ENCODE measurements around the gene PPP1R15B. TPM values are rescaled to one million over a fixed set of nuclear protein-coding genes. Genes with fewer than 3 reads are reported as not detected.

Gene PPP1R15B
- polyA plus RNA-seq, 2 of the 4 experiments (the other 2 are of a cell fraction) = 26.9 to 51.9 TPM

GRCh38 chr1:204429746-204430145 lies 18.1 kb upstream of the PPP1R15B start:
- ATAC-seq (no peak), FAIRE-seq (no peak), DNase-seq (ENCODE audit: low read depth in 1 of 2, low spot score in 1 of 2) (no peak)
- 93% methylated on average over 17 of the region's 18 CpGs for WGBS (ENCODE audit: missing lambda C conversion rate)
- no peak overlapping the region for H3K4me2 ChIP-seq
- POLR2A ChIA-PET = no interaction called here
- H3K9me3 ChIP-seq = no peaks in the 10 kb centered on the region
- H3K4me3 ChIP-seq = no peak overlapping the region
- peaks cover 29% of the 10 kb centered on the region for H3K4me1 ChIP-seq
- TF ChIP-seq KDM5A (IDR thresholded peaks at IDR 0.05) (no peak), TP53 (CRISPR knock-in tag; IDR thresholded peaks at IDR 0.05) (no peak), CHD2 (IDR thresholded peaks at IDR 0.05; ENCODE audit: low read length, partially characterized antibody) (no peak), HOXA7 (CRISPR knock-in tag; IDR thresholded peaks at IDR 0.05) (no peak), NR3C1 (IDR thresholded peaks at IDR 0.05) (no peak), CHD4 (IDR thresholded peaks at IDR 0.05; ENCODE audit: borderline replicate concordance) (no peak), PBX3 (IDR thresholded peaks at IDR 0.05) (no peak), EHMT2 (IDR thresholded peaks at IDR 0.05; ENCODE audit: low read depth) (no peak), CEBPB (IDR thresholded peaks at IDR 0.05) (no peak), FOSL2 (IDR thresholded peaks at IDR 0.05) (no peak), FOSL2 (CRISPR knock-in tag; IDR thresholded peaks at IDR 0.05) (no peak), POLR2AphosphoS2 (conservative IDR thresholded peaks at IDR 0.05; ENCODE audit: low read length) (no peak), NPAS2 (CRISPR knock-in tag; IDR thresholded peaks at IDR 0.05; ENCODE audit: borderline replicate concordance) (no peak), SMC3 (IDR thresholded peaks at IDR 0.05) (no peak), HOXB5 (CRISPR knock-in tag; IDR thresholded peaks at IDR 0.05) (no peak), HOXB13 (CRISPR knock-in tag; IDR thresholded peaks at IDR 0.05; ENCODE audit: low read depth) (no peak)
- TF ChIP-seq, protein P1, sequence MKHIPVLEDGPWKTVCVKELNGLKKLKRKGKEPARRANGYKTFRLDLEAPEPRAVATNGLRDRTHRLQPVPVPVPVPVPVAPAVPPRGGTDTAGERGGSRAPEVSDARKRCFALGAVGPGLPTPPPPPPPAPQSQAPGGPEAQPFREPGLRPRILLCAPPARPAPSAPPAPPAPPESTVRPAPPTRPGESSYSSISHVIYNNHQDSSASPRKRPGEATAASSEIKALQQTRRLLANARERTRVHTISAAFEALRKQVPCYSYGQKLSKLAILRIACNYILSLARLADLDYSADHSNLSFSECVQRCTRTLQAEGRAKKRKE (CRISPR knock-in tag; IDR thresholded peaks at IDR 0.05; ENCODE audit: low read depth) = no peak
- CTCF ChIA-PET = interaction anchor here (1.6 to 19.8 kb wide), 10 partner anchors 15 to 377 kb away, joined by 3 to 448 read pairs (median 20); partner anchors contain the start of gene PIK3C2B
- H3K27ac ChIP-seq = no peak overlapping the region; a peak in 1 of 6 replicates

- Histone ChIP-seq H3K9me3 (no peaks in the 10 kb centered on the region), H3K4me1 (peaks cover 45% of the 10 kb centered on the region), H3K27ac (peak overlapping the region; percentile 73 to 98), H3K4me2 (no peak overlapping the region), H3K4me3 (no peak overlapping the region)
- DNase-seq (ENCODE audit: low read depth in 1 of 2, low spot score in 1 of 2) (no peak), FAIRE-seq (no peak), ATAC-seq (no peak)
- TF ChIP-seq HEYL (CRISPR knock-in tag; IDR thresholded peaks at IDR 0.05) (no peak), NR3C1 (IDR thresholded peaks at IDR 0.05) (no peak)
- ChIA-PET POLR2A (no interaction called here), CTCF (interaction anchor here (0.6 to 19.8 kb wide), 7 partner anchors 9 to 381 kb away, joined by 3 to 448 read pairs (median 10); partner anchors contain the start of gene PIK3C2B)
- 95% methylated on average over 9 of the region's 9 CpGs for WGBS (ENCODE audit: missing lambda C conversion rate)
Observed at GRCh38 chr1:204426971-204427701, 15.5 kb upstream of the PPP1R15B start.

GRCh38 chr1:204426474-204426873 lies 14.9 kb upstream of the PPP1R15B start:
- TF ChIP-seq RAD21 (conservative IDR thresholded peaks at IDR 0.05 in 1 of 2, IDR thresholded peaks at IDR 0.05 in 1 of 2) (no peak), TP53 (CRISPR knock-in tag; IDR thresholded peaks at IDR 0.05) (no peak), KDM1A (IDR thresholded peaks at IDR 0.05; ENCODE audit: low read depth) (no peak), CEBPB (IDR thresholded peaks at IDR 0.05) (no peak), EP300 (IDR thresholded peaks at IDR 0.05) (no peak), TFCP2L1 (CRISPR knock-in tag; IDR thresholded peaks at IDR 0.05) (no peak), ESRRA (IDR thresholded peaks at IDR 0.05; ENCODE audit: borderline replicate concordance, low read length) (no peak)
- FAIRE-seq = no peak
- Histone ChIP-seq H3K4me1 (peaks cover 48% of the 10 kb centered on the region), H3K4me3 (no peak overlapping the region), H3K27ac (peak overlapping the region; percentile 73 to 98), H3K4me2 (peak overlapping the region; percentile 58), H3K9me3 (no peaks in the 10 kb centered on the region)
- no peak for DNase-seq (ENCODE audit: low read depth in 1 of 2, low spot score in 1 of 2)
- WGBS (ENCODE audit: missing lambda C conversion rate) = 91% methylated on average over 2 of the region's 2 CpGs
- CTCF ChIA-PET = interaction anchor here (1.2 to 19.8 kb wide), 5 partner anchors 9 to 381 kb away, joined by 3 to 448 read pairs (median 13); partner anchors contain the start of gene PIK3C2B
- POLR2A ChIA-PET = interaction anchor here (1.4 kb wide), 1 partner anchor 9 kb away, joined by 11 read pairs; no protein-coding TSS in a partner anchor
- ATAC-seq = no peak

All from A549 (cell line).